PC-9 (cell line): Measurements from ENCODE around the gene NCR3LG1. TPM values are rescaled to one million over a fixed set of nuclear protein-coding genes. Genes with fewer than 3 reads are reported as not detected.

Experiments used
- BruUV-seq: library from RNA; stranded (reverse); fragments of 400-500 nt; replicated peaks from 2 replicates; lab custom pipeline; 2021; lab: Mats Ljungman, UMichigan
- CTCF ChIA-PET: fragments of 300-600 bp; sonication (Branson Sonifier 250); formaldehyde crosslinking; loops from one replicate; lab custom pipeline; 2022; ENCODE audit warnings: antibody characterized with exemption; lab: Charles Lee
- POLR2A ChIA-PET: fragments of 300-600 bp; sonication (Branson Sonifier 250); formaldehyde crosslinking; loops from one replicate; lab custom pipeline; 2022; ENCODE audit warnings: antibody characterized with exemption; ENCODE audit not compliant: unreplicated experiment; lab: Charles Lee
- DNase-seq, 2 experiments: peaks; one replicate each; pipeline versions ENCODE4 v3.0.0 to v3.0.0-alpha.2; 2015 to 2022; ENCODE audit warnings: mixed read lengths in 1 of 2
- H2AFZ ChIP-seq: fragments of 200-600 bp; sonication (generic); 2 replicates; pipeline ENCODE4 v1.8.1; 2017; ENCODE audit warnings: antibody characterized with exemption
- H3F3A ChIP-seq: fragments of 200-600 bp; sonication (generic); 2 replicates; pipeline ENCODE4 v1.8.1; 2017; ENCODE audit warnings: antibody characterized with exemption, mild to moderate bottlenecking, low read depth; ENCODE audit not compliant: insufficient read depth
- H3K27ac ChIP-seq: fragments of 200-600 bp; sonication (generic); 2 replicates; pipeline ENCODE4 v1.6.1; 2016; ENCODE audit warnings: mixed run types
- H3K27me3 ChIP-seq: fragments of 200-600 bp; sonication (generic); 2 replicates; pipeline ENCODE4 v1.6.1; 2016; ENCODE audit warnings: low read depth, mixed run types; ENCODE audit not compliant: insufficient read depth
- H3K36me3 ChIP-seq: fragments of 200-600 bp; sonication (generic); 2 replicates; pipeline ENCODE4 v1.6.1; 2016; ENCODE audit warnings: low read depth, mixed run types
- H3K4me1 ChIP-seq: fragments of 200-600 bp; sonication (generic); replicated peaks from 2 replicates; pipeline ENCODE4 v1.6.1; 2016; ENCODE audit warnings: mixed run types; ENCODE audit not compliant: insufficient read depth
- H3K4me2 ChIP-seq: fragments of 200-600 bp; sonication (generic); 2 replicates; pipeline ENCODE4 v1.6.1; 2017; ENCODE audit warnings: mixed run types
- H3K4me3 ChIP-seq: fragments of 200-600 bp; sonication (generic); 2 replicates; pipeline ENCODE4 v1.6.1; 2016; ENCODE audit warnings: mixed run types
- H3K79me2 ChIP-seq: fragments of 200-600 bp; sonication (generic); 2 replicates; pipeline ENCODE4 v1.6.1; 2017; ENCODE audit warnings: low read depth, mixed run types
- H3K9me2 ChIP-seq: fragments of 200-600 bp; sonication (generic); 2 replicates; pipeline ENCODE4 v1.8.1; 2017; ENCODE audit warnings: mild to moderate bottlenecking; ENCODE audit not compliant: insufficient read depth
- H3K9me3 ChIP-seq: fragments of 200-600 bp; sonication (generic); 2 replicates; pipeline ENCODE4 v1.8.1; 2016; ENCODE audit warnings: low read depth; ENCODE audit not compliant: insufficient read depth
- H4K20me1 ChIP-seq: fragments of 200-600 bp; sonication (generic); 2 replicates; pipeline ENCODE4 v1.8.1; 2017; ENCODE audit not compliant: insufficient read depth
- CTCF ChIP-seq: fragments of 200-600 bp; sonication (generic); conservative IDR thresholded peaks from 2 replicates; pipeline ENCODE4 v1.6.1; 2017; ENCODE audit warnings: mixed run types, antibody characterized with exemption, mild to moderate bottlenecking, moderate library complexity
- EZH2 ChIP-seq: fragments of 200-600 bp; sonication (generic); IDR thresholded peaks from 2 replicates; pipeline ENCODE4 v1.8.0; 2017; ENCODE audit warnings: antibody characterized with exemption, low read depth
- intact Hi-C: fragments of 100-400 bp; cut with micrococcal nuclease; formaldehyde crosslinking; loops from one replicate; pipeline ENCODE4 v1.10.0; 2022; ENCODE audit not compliant: unreplicated experiment
- total RNA-seq: library from RNA; stranded (reverse); gene quantifications from 2 replicates; pipeline ENCODE4 v1.2.3, GENCODE V29; 2021

NCR3LG1 gene
- total RNA-seq, 1 experiment from 2014 or later: 0.33 TPM

DNA sequence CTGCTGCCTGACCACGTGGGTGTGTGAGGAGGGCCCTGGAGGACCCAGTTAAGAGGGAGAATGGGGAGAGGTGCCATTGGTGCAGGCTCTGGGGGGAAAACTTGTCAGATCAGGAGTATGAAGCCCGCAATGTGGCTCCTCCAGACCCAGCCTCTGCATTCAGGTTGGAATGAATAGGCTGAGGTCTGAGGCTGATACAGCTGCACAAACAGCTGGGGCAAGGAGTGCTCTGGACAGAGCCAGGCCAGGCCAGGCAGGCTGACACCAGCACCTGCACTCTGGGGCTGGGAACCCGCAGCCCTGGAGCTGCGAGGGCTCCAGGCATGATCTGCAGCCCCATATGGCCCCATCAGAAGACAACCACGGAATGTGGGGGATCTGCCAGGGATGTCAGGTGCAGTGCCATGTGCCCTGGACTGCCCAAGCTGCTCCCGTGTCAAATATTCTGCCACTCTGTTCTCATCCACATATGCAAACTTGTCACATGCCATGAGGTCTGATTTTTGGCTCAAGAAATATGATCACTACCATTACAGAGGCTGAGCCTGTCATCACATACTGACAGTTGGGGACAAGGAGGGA is 64.0 kb downstream of the NCR3LG1 start:
- Histone ChIP-seq H3K9me2 (no peaks in the 10 kb centered on the region), H4K20me1 (no peaks in the 10 kb centered on the region), H3K9me3 (no peaks in the 10 kb centered on the region), H3K4me1 (no peaks in the 10 kb centered on the region), H3K36me3 (no peaks in the 10 kb centered on the region), H3K27ac (no peak overlapping the region), H2AFZ (no peak overlapping the region), H3K4me2 (no peak overlapping the region), H3K4me3 (no peak overlapping the region), H3K27me3 (peaks cover 95% of the 10 kb centered on the region), H3K79me2 (no peaks in the 10 kb centered on the region), H3F3A (no peaks in the 10 kb centered on the region)
- intact Hi-C loops: no loop called here
- BruUV-seq: no TSS peak
- ChIA-PET CTCF (no interaction called here), POLR2A (no interaction called here)
- DNase-seq: no peak
- TF ChIP-seq CTCF (no peak), EZH2 (no peak)

- intact Hi-C loops: no loop called here
- H3F3A ChIP-seq: no peaks in the 10 kb centered on the region
- BruUV-seq: no TSS peak
- no peak overlapping the region for H2AFZ ChIP-seq
- no peaks in the 10 kb centered on the region for H4K20me1 ChIP-seq
- TF ChIP-seq EZH2: no peak
- no peak for TF ChIP-seq CTCF
- CTCF ChIA-PET: no interaction called here
- no peaks in the 10 kb centered on the region for H3K79me2 ChIP-seq
- no peaks in the 10 kb centered on the region for H3K36me3 ChIP-seq
- no peak overlapping the region for H3K4me3 ChIP-seq
- H3K4me1 ChIP-seq: no peaks in the 10 kb centered on the region
- H3K4me2 ChIP-seq: no peak overlapping the region
- no peaks in the 10 kb centered on the region for H3K9me2 ChIP-seq
- H3K9me3 ChIP-seq: no peaks in the 10 kb centered on the region
- POLR2A ChIA-PET: no interaction called here
- H3K27me3 ChIP-seq: peaks cover 95% of the 10 kb centered on the region
- H3K27ac ChIP-seq: no peak overlapping the region
- no peak for DNase-seq
These were observed 64.9 kb downstream of the NCR3LG1 start for GRCh38 chr11:17416492-17416891.

- peaks cover 98% of the 10 kb centered on the region for H3K27me3 ChIP-seq
- no TSS peak for BruUV-seq
- no peak overlapping the region for H3K4me3 ChIP-seq
- no peaks in the 10 kb centered on the region for H3K9me3 ChIP-seq
- no peaks in the 10 kb centered on the region for H3K36me3 ChIP-seq
- intact Hi-C loops: no loop called here
- ChIA-PET CTCF (no interaction called here), POLR2A (no interaction called here)
- no peak overlapping the region for H3K4me2 ChIP-seq
- no peak for TF ChIP-seq CTCF
- TF ChIP-seq EZH2: no peak
- no peak for DNase-seq
- no peaks in the 10 kb centered on the region for H4K20me1 ChIP-seq
- H3F3A ChIP-seq: no peaks in the 10 kb centered on the region
- no peak overlapping the region for H2AFZ ChIP-seq
- no peaks in the 10 kb centered on the region for H3K79me2 ChIP-seq
- no peaks in the 10 kb centered on the region for H3K4me1 ChIP-seq
- H3K9me2 ChIP-seq: no peaks in the 10 kb centered on the region
- no peak overlapping the region for H3K27ac ChIP-seq
These were observed 67.0 kb downstream of the NCR3LG1 start for GRCh38 chr11:17418444-17419081.
